GM12874 (cell line): ENCODE data around the gene MESD.
A peak's percentile ranks its signal among the peaks of the same experiment; 100 is the strongest.

Source experiments
- CTCF ChIP-seq: IDR thresholded peaks from 2 replicates; pipeline ENCODE4 v1.5.1; 2011; ENCODE audit warnings: low read depth, mild to moderate bottlenecking, control low read depth, low read length, moderate library complexity; ENCODE audit not compliant: insufficient read depth

The MESD gene

GRCh38 chr15:80988148-80988796 is 1.3 kb downstream of the MESD start:
- TF ChIP-seq CTCF: no peak

GRCh38 chr15:80986487-80986886 is 3.1 kb downstream of the MESD start:
- TF ChIP-seq CTCF: no peak

DNA sequence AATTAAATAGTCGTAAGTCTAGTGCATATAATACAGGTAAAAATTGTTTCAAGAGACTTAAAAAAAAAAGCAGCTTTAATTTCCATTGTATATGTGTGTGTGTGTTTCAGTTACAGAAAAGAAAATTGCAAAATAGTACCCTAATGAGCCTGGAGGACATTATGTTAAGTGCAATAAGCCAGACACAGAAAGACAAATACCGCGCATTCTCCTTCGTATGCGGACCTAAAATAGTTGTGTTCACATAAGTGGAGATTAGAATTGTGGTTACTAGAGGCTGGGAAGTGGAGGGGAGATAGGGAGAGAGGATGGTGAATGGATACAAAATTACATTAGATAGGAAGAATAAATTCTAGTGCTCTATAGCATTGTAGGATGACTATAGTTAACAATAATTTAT is 3.6 kb downstream of the MESD start:
- no peak for TF ChIP-seq CTCF

DNA sequence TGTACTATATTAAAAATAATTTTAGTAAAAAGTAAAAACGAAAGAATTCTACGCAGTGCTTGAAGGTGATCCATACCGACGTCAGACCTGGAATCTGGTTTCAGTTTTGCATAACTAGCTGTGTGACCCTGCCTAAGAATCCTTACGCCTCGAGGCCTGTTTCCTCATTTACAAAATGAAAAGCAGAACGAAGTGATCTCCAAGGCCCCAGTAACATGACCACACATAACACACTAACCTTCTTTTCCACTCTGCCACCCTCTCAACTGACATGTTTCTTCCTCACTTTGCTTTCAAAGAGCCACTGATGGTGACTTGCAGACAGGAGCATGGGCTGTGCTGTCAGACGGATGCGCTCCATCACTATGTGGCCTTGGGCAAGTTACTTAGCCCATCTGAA is 4.8 kb downstream of the MESD start:
- no peak for TF ChIP-seq CTCF

DNA sequence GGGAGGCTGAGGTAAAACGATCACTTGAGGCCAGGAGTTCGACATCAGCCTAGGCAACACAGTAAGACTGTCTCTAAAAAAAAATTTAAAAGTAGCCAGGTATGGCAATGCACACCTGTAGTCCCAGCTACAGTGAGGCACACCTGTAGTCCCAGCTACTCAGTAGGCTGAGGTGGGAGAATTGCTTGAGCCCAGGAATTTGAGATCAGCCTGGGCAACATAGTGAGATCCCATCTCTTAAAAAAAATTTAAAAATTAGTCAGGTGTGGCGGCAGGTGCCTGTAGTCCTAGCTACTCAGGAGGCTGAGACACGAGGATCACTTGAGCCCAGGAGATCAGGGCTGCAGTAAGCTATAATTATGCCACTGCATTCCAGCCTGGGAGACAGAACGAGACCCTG is 6.8 kb downstream of the MESD start:
- TF ChIP-seq CTCF: no peak

DNA sequence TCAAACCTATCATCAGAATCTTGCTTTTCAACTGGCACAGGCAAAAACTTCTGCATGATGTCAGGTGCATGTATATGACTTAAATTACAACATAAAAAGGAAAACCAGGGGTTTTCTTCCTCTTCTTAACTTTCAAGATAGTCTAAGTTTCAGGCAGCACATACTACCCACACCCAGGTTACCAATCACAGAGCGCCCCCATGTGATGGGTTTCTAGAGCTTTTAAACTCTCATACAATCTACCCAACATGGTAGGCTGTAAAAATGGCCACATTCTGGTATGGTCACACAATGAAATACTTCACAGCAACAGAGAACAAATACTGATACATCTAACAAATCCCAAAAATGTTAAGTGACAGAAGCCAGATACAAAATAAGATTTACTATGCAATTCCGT is 7.4 kb downstream of the MESD start:
- peak; percentile 43; the same call in 1 of the 2 replicates for TF ChIP-seq CTCF

- no peak for TF ChIP-seq CTCF
Observed at GRCh38 chr15:80979538-80980200, 9.9 kb downstream of the MESD start.
